GM21360 (cell line): ENCODE results near the gene CBX7.

Source experiments
- ATAC-seq: cut with Tn5 transposase; IDR thresholded peaks from one replicate; pipeline ENCODE4 v1.9.1; 2021; ENCODE audit warnings: mild to moderate bottlenecking, moderate library complexity; ENCODE audit not compliant: unreplicated experiment

The CBX7 gene

GRCh38 chr22:39128508-39128907 is 24.0 kb downstream of the CBX7 start:
- ATAC-seq, result no peak

- ATAC-seq, result no peak
These were observed 26.9 kb downstream of the CBX7 start for GRCh38 chr22:39125622-39126021.

- no peak for ATAC-seq
These were observed 28.5 kb downstream of the CBX7 start for GRCh38 chr22:39123751-39124581.

DNA sequence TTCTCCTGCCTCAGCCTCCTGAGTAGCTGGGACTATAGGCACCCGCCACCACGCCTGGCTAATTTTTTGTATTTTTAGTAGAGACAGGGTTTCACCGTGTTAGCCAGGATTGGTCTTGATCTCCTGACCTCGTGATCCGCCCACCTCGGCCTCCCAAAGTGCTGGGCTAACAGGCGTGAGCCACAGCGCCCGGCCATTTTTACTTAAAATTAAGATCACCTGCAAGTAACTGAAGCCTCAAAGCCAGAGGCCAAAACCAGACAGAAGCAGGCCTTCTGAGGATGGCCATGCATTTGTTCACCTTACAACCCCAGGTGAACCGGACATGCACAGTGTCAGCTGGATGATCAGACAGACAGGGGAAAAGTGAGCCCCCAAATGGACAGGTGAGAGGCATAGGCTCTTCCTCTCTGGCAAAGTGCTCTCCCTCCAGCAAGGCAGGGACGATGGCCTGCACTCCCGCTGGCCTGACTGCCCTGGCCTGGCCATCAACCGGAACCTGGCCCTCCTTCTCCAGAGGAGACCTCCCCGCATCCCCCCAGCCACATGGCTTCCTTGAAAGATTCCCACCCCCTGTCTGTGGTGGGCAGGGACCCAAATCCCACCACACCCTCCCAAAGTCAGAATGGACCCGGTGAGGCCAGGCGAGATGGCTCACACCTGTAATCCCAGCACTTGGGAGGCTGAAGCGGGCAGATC is 29.6 kb downstream of the CBX7 start:
- no peak for ATAC-seq

DNA sequence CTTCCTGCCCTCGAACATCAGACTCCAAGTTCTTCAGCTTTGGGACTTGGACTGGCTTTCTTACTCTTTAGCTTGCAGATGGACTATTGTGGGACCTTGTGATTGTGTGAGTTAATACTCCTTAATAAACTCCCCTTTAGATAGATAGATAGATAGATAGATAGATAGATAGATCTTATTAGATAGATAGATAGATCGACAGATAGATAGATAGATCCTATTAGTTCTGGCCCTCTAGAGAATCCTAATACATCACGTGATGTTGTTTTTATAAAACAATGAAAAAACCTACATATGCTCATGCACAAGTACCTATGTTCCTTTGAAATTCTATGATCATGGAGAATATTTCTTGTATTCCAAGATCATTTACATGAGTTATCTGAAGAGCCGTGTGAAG is 31.5 kb downstream of the CBX7 start:
- no peak for ATAC-seq

GRCh38 chr22:39117585-39118191 is 34.8 kb downstream of the CBX7 start:
- ATAC-seq, result no peak

- ATAC-seq, result no peak
These were observed 36.4 kb downstream of the CBX7 start for GRCh38 chr22:39115977-39116621.

DNA sequence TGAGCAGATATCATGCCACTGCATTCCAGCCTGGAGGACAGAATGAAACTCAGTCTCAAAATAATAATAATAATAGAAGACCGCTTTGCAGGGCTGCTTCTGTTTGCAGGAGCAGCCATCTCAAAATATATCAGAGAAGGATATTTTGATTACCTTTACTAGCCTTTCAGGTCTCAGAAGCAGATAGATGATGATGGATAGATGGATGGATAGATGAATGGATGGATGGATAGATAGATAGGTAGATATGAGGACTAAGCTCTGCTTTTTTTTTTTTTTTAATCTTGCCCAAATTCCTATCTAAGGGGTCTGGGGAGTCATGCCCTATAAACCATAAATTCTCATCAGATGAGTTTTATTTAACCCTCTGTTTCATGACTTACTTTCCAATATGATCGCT is 36.9 kb downstream of the CBX7 start:
- ATAC-seq, result no peak

- ATAC-seq, result no peak
These were observed 38.4 kb downstream of the CBX7 start for GRCh38 chr22:39114112-39114511.

DNA sequence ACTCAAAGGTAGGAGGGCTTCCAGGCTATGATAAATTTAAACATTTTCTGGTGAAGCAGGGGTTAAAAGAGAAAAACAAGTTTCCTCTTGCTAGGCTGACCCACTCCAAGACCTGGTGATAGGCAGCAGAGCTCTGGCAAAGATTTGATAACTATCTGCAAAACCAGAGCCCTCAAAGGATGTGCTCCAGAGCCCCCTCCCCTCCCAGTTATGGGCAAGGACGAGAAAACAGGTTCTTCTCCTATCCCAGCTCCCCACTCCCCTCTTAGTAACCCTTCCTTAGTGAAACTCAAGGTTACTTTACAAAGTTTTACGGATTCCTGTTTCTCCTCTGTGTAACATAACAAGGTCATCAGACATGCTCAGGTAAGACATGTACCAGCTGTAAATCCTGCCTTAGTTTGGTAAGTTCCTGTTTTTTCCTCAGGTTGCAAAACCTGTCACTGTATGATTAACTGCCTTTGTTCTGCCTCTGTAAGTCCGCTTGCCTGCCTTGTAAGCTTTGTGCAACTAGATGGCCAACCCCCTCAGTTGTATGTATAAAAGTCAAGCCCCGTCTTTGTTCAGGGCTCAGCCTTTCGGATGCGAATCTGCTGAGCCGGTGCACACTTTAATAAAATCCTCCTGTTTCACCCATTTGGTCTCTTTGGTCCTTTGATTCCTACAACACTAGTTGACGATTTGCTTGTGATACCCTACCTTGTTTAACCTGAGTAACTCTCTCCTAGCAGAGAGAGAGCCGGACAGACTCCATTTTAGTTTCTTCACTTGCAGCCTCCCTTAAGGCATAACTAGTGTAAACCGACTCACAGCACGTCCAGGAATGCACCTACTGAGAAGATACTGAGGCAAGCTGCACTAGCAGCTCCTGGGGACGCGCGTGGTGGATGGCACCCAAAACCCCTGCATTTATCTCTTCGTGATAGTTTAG is 41.6 kb downstream of the CBX7 start:
- ATAC-seq, result no peak

DNA sequence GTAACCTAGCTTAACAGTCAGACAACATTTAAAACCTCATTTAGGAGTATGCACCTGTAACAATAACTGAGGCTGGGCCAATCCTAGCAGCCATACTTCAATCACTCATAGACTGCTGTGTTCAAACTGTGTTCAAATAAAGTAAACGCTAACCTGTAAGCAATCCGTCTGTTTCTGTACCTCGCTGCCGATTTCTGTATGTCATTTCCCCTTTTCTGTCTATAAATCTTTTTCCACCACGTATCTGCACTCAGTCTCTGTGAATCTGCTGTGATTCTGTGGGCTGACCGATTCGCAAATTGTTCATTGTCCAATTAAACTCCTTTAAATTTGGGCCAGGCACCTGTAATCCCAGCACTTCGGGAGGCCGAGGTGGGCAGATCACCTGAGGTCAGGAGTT is 43.1 kb downstream of the CBX7 start:
- no peak for ATAC-seq

- no peak for ATAC-seq
These were observed 44.0 kb downstream of the CBX7 start for GRCh38 chr22:39108487-39108886.

- no peak for ATAC-seq
These were observed 46.2 kb downstream of the CBX7 start for GRCh38 chr22:39106326-39106725.

- ATAC-seq, result no peak
These were observed 49.0 kb downstream of the CBX7 start for GRCh38 chr22:39103431-39103830.

DNA sequence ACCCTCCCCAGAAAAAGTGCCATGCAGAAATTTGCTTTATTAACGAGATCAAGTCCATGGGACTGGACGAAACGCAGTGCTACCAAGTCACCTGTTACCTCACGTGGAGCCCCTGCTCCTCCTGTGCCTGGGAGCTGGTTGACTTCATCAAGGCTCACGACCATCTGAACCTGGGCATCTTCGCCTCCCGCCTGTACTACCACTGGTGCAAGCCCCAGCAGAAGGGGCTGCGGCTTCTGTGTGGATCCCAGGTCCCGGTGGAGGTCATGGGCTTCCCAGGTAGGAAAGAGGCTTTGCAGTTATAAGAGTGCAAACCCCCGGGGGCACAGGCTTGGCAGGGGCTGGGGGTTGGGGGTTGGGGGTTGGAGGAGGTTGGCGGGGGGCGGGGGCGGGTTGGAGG is 51.3 kb downstream of the CBX7 start:
- no peak for ATAC-seq

DNA sequence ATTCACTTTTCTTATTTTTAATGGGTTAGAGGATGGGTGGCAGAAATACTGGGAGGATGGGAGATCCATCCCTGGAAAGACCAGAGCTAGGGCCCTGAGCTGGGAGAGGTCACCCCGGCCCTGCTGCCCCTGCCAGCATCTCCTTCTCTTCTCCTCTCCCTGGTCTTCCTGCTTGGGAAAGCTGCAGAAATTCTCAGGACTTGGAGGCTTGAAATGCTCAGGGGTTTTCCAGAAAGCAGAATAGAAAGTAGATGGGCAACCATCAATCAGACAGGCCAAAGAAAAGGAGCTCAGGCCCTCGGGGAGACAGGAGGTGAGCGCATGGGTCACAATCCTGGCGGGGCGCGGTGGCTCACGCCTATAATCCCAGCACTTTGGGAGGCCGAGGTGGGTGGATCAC is 53.9 kb downstream of the CBX7 start:
- no peak for ATAC-seq

DNA sequence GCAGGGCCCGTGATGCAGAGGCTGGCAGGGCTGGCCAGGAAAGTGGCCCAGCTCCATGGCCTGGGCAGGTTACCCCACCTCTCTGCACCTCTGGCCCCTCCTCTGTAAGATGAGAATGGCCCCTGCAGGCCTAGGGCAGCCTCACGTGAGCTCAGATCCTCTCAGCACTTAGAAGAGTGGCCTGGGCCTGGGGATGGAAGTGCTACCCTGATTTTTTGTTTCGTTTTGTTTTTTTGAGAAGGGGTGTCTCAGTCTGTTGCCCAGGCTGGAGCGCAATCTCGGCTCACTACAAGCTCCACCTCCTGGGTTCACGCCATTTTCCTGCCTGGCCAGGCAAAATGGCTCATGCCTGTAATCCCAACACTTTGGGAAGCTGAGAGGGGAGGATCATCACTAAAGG is 54.5 kb downstream of the CBX7 start:
- ATAC-seq, result no peak

DNA sequence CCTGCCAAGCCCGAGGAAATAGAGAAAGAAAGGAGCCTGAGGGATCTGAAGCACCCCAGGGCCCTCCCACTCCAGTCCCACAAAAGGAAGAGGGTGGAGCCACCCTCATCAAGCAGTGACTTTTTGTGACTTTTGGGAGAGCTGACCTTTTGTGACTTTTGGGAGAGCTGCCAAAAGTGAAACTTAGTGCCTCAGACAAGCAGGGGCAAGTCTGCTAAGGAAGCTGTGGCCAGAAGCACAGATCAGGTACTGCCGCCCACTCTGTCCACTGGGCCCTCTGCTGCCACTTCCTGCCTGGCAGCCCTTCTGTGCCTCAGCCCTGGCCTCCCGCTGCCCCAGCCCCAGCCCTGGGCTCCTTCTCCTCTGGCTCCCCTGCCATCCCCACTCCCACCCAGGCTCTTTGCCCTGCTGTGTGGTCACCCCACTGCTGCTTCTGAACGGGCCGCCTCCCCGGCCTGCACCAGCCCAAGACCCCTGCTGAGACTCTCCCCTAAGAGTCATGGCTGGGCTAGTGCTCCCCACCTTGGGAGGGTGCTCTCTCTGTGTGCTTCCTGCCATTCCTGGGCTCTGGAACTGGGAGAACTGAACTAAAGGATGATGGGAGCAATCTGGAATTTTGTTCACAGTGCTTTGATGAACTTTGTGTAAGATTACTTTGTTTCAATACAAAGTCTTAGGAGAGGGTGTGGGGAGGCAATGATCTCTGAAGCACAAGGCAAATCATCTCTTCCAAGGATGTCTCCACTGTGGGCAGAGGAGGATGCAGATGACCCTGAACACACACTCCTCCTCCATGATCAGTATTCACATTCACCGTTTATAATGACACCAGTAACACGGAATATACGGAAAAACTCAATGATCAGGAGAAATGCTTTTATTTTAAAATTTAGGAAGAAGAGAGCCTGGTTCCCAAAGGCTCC is 55.1 kb downstream of the CBX7 start, which contains the start of gene APOBEC3H:
Gene APOBEC3H (plus strand): TSS at position 147 of the 923 bp plus-strand sequence. CDS start 3,035 bp downstream, outside the sequence.
- ATAC-seq, result no peak

DNA sequence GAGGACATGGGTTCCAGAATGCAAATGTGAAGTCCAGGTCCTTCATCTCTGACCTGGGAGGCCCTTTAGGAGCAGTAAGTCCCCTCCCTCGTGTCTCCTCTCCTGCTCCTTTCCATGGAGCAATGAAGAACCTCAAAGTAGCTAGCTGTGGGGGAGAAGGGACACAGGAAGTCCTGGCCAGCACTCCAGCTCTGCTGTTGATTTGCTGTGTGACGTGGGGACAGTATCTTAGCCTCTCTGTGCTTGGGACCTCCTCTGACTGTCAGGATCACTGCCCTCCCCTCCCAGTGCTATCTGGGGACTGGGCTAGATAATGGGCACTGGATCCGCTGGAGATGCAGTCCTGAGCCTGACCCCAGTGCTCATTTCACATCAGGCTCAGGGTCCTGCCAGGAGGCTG is 56.5 kb downstream of the CBX7 start:
- no peak for ATAC-seq
